PC-9 (cell line): ENCODE data around the gene SETBP1. TPM values are rescaled to one million over a fixed set of nuclear protein-coding genes. Genes with fewer than 3 reads are reported as not detected.

Source experiments
- BruUV-seq: library from RNA; stranded (reverse); fragments of 400-500 nt; replicated peaks from 2 replicates; lab custom pipeline; 2021; lab: Mats Ljungman, UMichigan
- CTCF ChIA-PET: fragments of 300-600 bp; sonication (Branson Sonifier 250); formaldehyde crosslinking; loops from one replicate; lab custom pipeline; 2022; ENCODE audit warnings: antibody characterized with exemption; lab: Charles Lee
- POLR2A ChIA-PET: fragments of 300-600 bp; sonication (Branson Sonifier 250); formaldehyde crosslinking; loops from one replicate; lab custom pipeline; 2022; ENCODE audit warnings: antibody characterized with exemption; ENCODE audit not compliant: unreplicated experiment; lab: Charles Lee
- DNase-seq, 2 experiments: peaks; one replicate each; pipeline versions ENCODE4 v3.0.0 to v3.0.0-alpha.2; 2015 to 2022; ENCODE audit warnings: mixed read lengths in 1 of 2
- H2AFZ ChIP-seq: fragments of 200-600 bp; sonication (generic); 2 replicates; pipeline ENCODE4 v1.8.1; 2017; ENCODE audit warnings: antibody characterized with exemption
- H3F3A ChIP-seq: fragments of 200-600 bp; sonication (generic); 2 replicates; pipeline ENCODE4 v1.8.1; 2017; ENCODE audit warnings: antibody characterized with exemption, mild to moderate bottlenecking, low read depth; ENCODE audit not compliant: insufficient read depth
- H3K27ac ChIP-seq: fragments of 200-600 bp; sonication (generic); 2 replicates; pipeline ENCODE4 v1.6.1; 2016; ENCODE audit warnings: mixed run types
- H3K27me3 ChIP-seq: fragments of 200-600 bp; sonication (generic); 2 replicates; pipeline ENCODE4 v1.6.1; 2016; ENCODE audit warnings: low read depth, mixed run types; ENCODE audit not compliant: insufficient read depth
- H3K36me3 ChIP-seq: fragments of 200-600 bp; sonication (generic); 2 replicates; pipeline ENCODE4 v1.6.1; 2016; ENCODE audit warnings: low read depth, mixed run types
- H3K4me1 ChIP-seq: fragments of 200-600 bp; sonication (generic); replicated peaks from 2 replicates; pipeline ENCODE4 v1.6.1; 2016; ENCODE audit warnings: mixed run types; ENCODE audit not compliant: insufficient read depth
- H3K4me2 ChIP-seq: fragments of 200-600 bp; sonication (generic); 2 replicates; pipeline ENCODE4 v1.6.1; 2017; ENCODE audit warnings: mixed run types
- H3K4me3 ChIP-seq: fragments of 200-600 bp; sonication (generic); 2 replicates; pipeline ENCODE4 v1.6.1; 2016; ENCODE audit warnings: mixed run types
- H3K79me2 ChIP-seq: fragments of 200-600 bp; sonication (generic); 2 replicates; pipeline ENCODE4 v1.6.1; 2017; ENCODE audit warnings: low read depth, mixed run types
- H3K9me2 ChIP-seq: fragments of 200-600 bp; sonication (generic); 2 replicates; pipeline ENCODE4 v1.8.1; 2017; ENCODE audit warnings: mild to moderate bottlenecking; ENCODE audit not compliant: insufficient read depth
- H3K9me3 ChIP-seq: fragments of 200-600 bp; sonication (generic); 2 replicates; pipeline ENCODE4 v1.8.1; 2016; ENCODE audit warnings: low read depth; ENCODE audit not compliant: insufficient read depth
- H4K20me1 ChIP-seq: fragments of 200-600 bp; sonication (generic); 2 replicates; pipeline ENCODE4 v1.8.1; 2017; ENCODE audit not compliant: insufficient read depth
- EZH2 ChIP-seq: fragments of 200-600 bp; sonication (generic); IDR thresholded peaks from 2 replicates; pipeline ENCODE4 v1.8.0; 2017; ENCODE audit warnings: antibody characterized with exemption, low read depth
- intact Hi-C: fragments of 100-400 bp; cut with micrococcal nuclease; formaldehyde crosslinking; loops from one replicate; pipeline ENCODE4 v1.10.0; 2022; ENCODE audit not compliant: unreplicated experiment
- total RNA-seq: library from RNA; stranded (reverse); gene quantifications from 2 replicates; pipeline ENCODE4 v1.2.3, GENCODE V29; 2021
- TF ChIP-seq, protein P1 (sequence below): fragments of 200-600 bp; sonication (generic); conservative IDR thresholded peaks from 2 replicates; pipeline ENCODE4 v1.6.1; 2017; ENCODE audit warnings: mixed run types, antibody characterized with exemption, mild to moderate bottlenecking, moderate library complexity

The SETBP1 gene
- total RNA-seq, 1 experiment from 2014 or later: 9.0 TPM

DNA sequence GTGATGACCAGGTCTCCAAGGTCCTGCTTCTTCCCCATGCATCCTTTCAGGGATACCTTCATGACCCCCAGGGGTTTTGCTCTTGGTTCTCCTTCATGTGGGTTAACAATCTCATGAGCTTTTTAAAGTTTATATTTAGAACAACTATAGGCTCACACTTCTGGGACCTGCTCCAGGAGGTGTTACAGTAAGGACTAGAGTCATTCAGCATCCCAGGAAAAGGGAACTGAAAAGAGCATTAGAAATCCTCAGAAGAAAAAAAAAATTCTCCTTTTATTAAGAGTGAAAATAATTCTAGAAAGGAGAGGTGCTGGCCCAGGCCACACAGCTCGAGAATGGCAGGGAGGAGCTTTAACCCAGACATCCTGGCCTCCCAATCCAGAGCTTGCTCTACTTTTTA is 66.5 kb downstream of the SETBP1 start:
- 0 out of 2 replicates have a peak, but pooled peaks cover 2% of the 10 kb centered on the region for H3K9me3 ChIP-seq
- no peaks in the 10 kb centered on the region for H4K20me1 ChIP-seq
- no peaks in the 10 kb centered on the region for H3K9me2 ChIP-seq
- no peak overlapping the region for H3K4me2 ChIP-seq
- no peak for DNase-seq
- ChIA-PET CTCF (no interaction called here), POLR2A (no interaction called here)
- no peaks in the 10 kb centered on the region for H3K79me2 ChIP-seq
- no peak for TF ChIP-seq EZH2
- H3K36me3 ChIP-seq: no peaks in the 10 kb centered on the region
- H3K27me3 ChIP-seq: no peaks in the 10 kb centered on the region
- BruUV-seq: no TSS peak
- H3F3A ChIP-seq: no peaks in the 10 kb centered on the region
- no peak overlapping the region for H2AFZ ChIP-seq
- no peak overlapping the region for H3K27ac ChIP-seq
- H3K4me3 ChIP-seq: no peak overlapping the region
- intact Hi-C loops: no loop called here
- H3K4me1 ChIP-seq: no peaks in the 10 kb centered on the region

DNA sequence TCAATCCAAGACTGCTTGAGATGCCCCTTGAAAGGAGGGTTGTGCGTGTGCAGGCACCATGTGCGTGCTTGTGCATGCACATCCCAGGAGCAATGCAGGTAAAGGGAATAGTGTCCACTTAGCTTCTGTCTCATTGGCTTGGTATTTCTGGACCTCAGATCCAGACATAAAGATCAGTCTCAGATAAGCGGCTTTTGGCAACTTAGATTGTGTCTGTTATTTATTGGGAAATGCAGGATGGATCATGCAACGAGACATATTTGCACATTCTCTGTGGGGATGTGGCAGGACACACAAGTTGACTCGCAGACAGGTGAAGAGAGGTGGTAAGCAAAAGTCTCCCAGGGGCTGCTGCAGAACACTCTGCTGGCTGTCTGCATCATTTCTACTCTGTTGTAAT is 67.9 kb downstream of the SETBP1 start:
- Histone ChIP-seq H2AFZ (no peak overlapping the region), H3K4me3 (no peak overlapping the region), H3K4me1 (no peaks in the 10 kb centered on the region), H3K27me3 (no peaks in the 10 kb centered on the region), H3K79me2 (no peaks in the 10 kb centered on the region), H3K4me2 (no peak overlapping the region), H3K36me3 (no peaks in the 10 kb centered on the region), H3K27ac (no peak overlapping the region), H3F3A (no peaks in the 10 kb centered on the region), H4K20me1 (no peaks in the 10 kb centered on the region), H3K9me2 (no peaks in the 10 kb centered on the region), H3K9me3 (0 out of 2 replicates have a peak, but pooled peaks cover 3% of the 10 kb centered on the region)
- TF ChIP-seq, protein P1, sequence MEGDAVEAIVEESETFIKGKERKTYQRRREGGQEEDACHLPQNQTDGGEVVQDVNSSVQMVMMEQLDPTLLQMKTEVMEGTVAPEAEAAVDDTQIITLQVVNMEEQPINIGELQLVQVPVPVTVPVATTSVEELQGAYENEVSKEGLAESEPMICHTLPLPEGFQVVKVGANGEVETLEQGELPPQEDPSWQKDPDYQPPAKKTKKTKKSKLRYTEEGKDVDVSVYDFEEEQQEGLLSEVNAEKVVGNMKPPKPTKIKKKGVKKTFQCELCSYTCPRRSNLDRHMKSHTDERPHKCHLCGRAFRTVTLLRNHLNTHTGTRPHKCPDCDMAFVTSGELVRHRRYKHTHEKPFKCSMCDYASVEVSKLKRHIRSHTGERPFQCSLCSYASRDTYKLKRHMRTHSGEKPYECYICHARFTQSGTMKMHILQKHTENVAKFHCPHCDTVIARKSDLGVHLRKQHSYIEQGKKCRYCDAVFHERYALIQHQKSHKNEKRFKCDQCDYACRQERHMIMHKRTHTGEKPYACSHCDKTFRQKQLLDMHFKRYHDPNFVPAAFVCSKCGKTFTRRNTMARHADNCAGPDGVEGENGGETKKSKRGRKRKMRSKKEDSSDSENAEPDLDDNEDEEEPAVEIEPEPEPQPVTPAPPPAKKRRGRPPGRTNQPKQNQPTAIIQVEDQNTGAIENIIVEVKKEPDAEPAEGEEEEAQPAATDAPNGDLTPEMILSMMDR: no peak
- TF ChIP-seq EZH2: no peak
- no peak for DNase-seq
- POLR2A ChIA-PET: no interaction called here
- intact Hi-C loops: no loop called here
- BruUV-seq: no TSS peak
- CTCF ChIA-PET: no interaction called here

DNA sequence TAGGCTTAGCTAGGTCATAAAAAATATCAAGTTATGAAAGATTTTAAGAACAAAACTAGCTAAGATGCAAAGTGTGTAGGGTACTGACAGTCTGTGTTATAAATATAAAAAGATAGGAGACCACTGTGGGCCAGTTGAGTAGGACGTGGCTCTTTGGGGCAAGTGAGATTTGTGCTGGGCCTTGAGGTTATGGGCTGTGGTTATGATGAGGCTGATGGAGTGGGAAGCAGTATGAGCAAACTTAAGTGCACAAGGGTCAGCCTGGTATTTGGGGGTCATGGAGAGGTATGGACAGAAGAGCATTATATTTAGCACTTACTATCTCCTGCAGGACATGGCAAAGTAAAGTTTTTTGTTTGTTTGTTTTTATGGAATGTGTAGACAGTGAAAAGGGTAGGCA is 70.1 kb downstream of the SETBP1 start:
- Histone ChIP-seq H3K4me2 (no peak overlapping the region), H3K27ac (no peak overlapping the region), H3K79me2 (no peaks in the 10 kb centered on the region), H3K4me1 (no peaks in the 10 kb centered on the region), H3K36me3 (no peaks in the 10 kb centered on the region), H3K9me3 (0 out of 2 replicates have a peak, but pooled peaks cover 3% of the 10 kb centered on the region), H3K4me3 (no peak overlapping the region), H3F3A (no peaks in the 10 kb centered on the region), H3K9me2 (no peaks in the 10 kb centered on the region), H3K27me3 (no peaks in the 10 kb centered on the region), H4K20me1 (no peaks in the 10 kb centered on the region), H2AFZ (no peak overlapping the region)
- intact Hi-C loops: no loop called here
- ChIA-PET POLR2A (no interaction called here), CTCF (no interaction called here)
- DNase-seq: no peak
- no peak for TF ChIP-seq EZH2
- TF ChIP-seq, protein P1: no peak
- BruUV-seq: no TSS peak

DNA sequence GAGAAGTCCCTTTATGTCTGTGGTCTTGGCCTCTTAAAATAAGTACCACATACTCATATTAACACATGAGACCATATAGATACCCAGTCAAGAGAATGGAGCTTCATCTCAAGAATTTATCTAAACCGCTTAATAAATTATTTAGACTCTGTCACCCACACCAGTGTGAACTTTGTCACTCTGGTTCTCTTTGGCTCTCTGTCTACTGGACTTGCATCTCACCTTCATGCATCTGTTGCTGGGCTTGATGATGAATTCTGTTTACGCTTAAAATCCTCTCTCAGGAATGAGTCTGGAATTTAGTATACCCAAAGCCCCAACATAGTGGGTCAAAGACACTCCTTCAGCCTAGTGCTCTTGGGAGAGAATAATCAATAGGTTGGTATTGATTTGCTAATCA is 73.9 kb downstream of the SETBP1 start:
- TF ChIP-seq, protein P1: no peak
- TF ChIP-seq EZH2: no peak
- Histone ChIP-seq H2AFZ (no peak overlapping the region), H3K4me1 (no peaks in the 10 kb centered on the region), H3K79me2 (no peaks in the 10 kb centered on the region), H3F3A (no peaks in the 10 kb centered on the region), H3K4me3 (no peak overlapping the region), H4K20me1 (no peaks in the 10 kb centered on the region), H3K27me3 (no peaks in the 10 kb centered on the region), H3K9me3 (0 out of 2 replicates have a peak, but pooled peaks cover 3% of the 10 kb centered on the region), H3K27ac (no peak overlapping the region), H3K36me3 (no peaks in the 10 kb centered on the region), H3K4me2 (no peak overlapping the region), H3K9me2 (no peaks in the 10 kb centered on the region)
- ChIA-PET POLR2A (no interaction called here), CTCF (no interaction called here)
- no TSS peak for BruUV-seq
- intact Hi-C loops: no loop called here
- DNase-seq: no peak
